Measurements from ENCODE around the gene CAGE1. TPM values are rescaled to one million over a fixed set of nuclear protein-coding genes. Genes with fewer than 3 reads are reported as not detected.

The CAGE1 gene
- total and polyA plus RNA-seq, 2 donors (not counting 3 experiments of a cell fraction or from before 2014, with no cell fraction given), result not detected

GRCh38 chr6:7413151-7413823 lies 23.7 kb upstream of the CAGE1 start:
- no TSS peak for BruUV-seq (replicated peaks)
- H3K9me1 ChIP-seq (replicated peaks; ENCODE audit: control insufficient read depth, extremely low read depth, insufficient read depth, low read length), result no peaks in the 10 kb centered on the region
- no peak overlapping the region for H2AFZ ChIP-seq (ENCODE audit: low read depth, low read length)
- no peak for DNase-seq (ENCODE audit: low read depth, low spot score)
- POLR2A ChIA-PET, result no interaction called here
- H3K9ac ChIP-seq (replicated peaks; ENCODE audit: extremely low read depth, insufficient read depth, low read length), result no peak overlapping the region
- no peak overlapping the region for H3K4me3 ChIP-seq (replicated peaks in 1 of 3; ENCODE audit: insufficient read depth in 1 of 3, low read depth in 1 of 3, low read length in 3 of 3)
- H4K20me1 ChIP-seq (replicated peaks; ENCODE audit: control insufficient read depth, extremely low read depth, insufficient read depth, low read length), result no peaks in the 10 kb centered on the region
- FAIRE-seq, result peak; percentile 15
- H3K36me3 ChIP-seq (ENCODE audit: control insufficient read depth in 2 of 2, extremely low read depth in 1 of 2, insufficient read depth in 2 of 2, low read length in 2 of 2), result peaks cover 23 to 25% of the 10 kb centered on the region in 2 experiments
- no peak overlapping the region for H3K27ac ChIP-seq (ENCODE audit: insufficient read depth, low read depth, low read length)
- H3K79me2 ChIP-seq (ENCODE audit: control insufficient read depth, insufficient read depth, low read length), result no peaks in the 10 kb centered on the region
- no peaks in the 10 kb centered on the region for H3K27me3 ChIP-seq (ENCODE audit: control insufficient read depth in 2 of 2, insufficient read depth in 2 of 2, low read length in 2 of 2)
- CTCF ChIA-PET, result no interaction called here
- dilution Hi-C loops (cut with MboI; ENCODE audit: extremely low pct_ligation_motif_present, low sequenced_read_pairs), result no loop called here
- intact Hi-C loops (cut with micrococcal nuclease), result no loop called here
- H3K4me1 ChIP-seq (ENCODE audit: control insufficient read depth, extremely low read depth, insufficient read depth, low read length), result no peaks in the 10 kb centered on the region
- no peak overlapping the region for H3K4me2 ChIP-seq (ENCODE audit: insufficient read depth, low read length)
- no peaks in the 10 kb centered on the region for H3K9me3 ChIP-seq (replicated peaks; ENCODE audit: control insufficient read depth, insufficient read depth, low read length)
- no peak for TF ChIP-seq POLR2AphosphoS5 (IDR thresholded peaks at IDR 0.05; ENCODE audit: insufficient read depth, low read depth, low read length)
- no peak for TF ChIP-seq CTCF (IDR thresholded peaks at IDR 0.05; ENCODE audit: extremely low read depth in 1 of 2, insufficient read depth in 1 of 2, low read depth in 1 of 2, low read length in 2 of 2)
- no peak for TF ChIP-seq MYC (IDR thresholded peaks at IDR 0.05; ENCODE audit: low read depth, low read length)
- no peak for TF ChIP-seq FOS (IDR thresholded peaks at IDR 0.05; ENCODE audit: borderline replicate concordance, insufficient read depth, low read length)
- TF ChIP-seq JUN (IDR thresholded peaks at IDR 0.05; ENCODE audit: borderline replicate concordance, insufficient read depth, insufficient read length, low read depth), result no peak
- TF ChIP-seq MAX (IDR thresholded peaks at IDR 0.05; ENCODE audit: insufficient read depth, insufficient read length), result no peak
- no peak for TF ChIP-seq EZH2 (IDR thresholded peaks at IDR 0.05; ENCODE audit: borderline replicate concordance, low read depth, low read length, severe bottlenecking)
- TF ChIP-seq GATA2 (IDR thresholded peaks at IDR 0.05; ENCODE audit: insufficient read depth, insufficient read length, low read depth, low read length), result no peak
- TF ChIP-seq POLR2A (IDR thresholded peaks at IDR 0.05; ENCODE audit: low read depth, low read length), result no peak

Data from endothelial cell of umbilical vein (primary cell).